ENCODE results near the gene GRB14. TPM values are rescaled to one million over a fixed set of nuclear protein-coding genes. Genes with fewer than 3 reads are reported as not detected.

Gene GRB14
- total and polyA plus RNA-seq, 2 of the 13 experiments (the other 11 are each of a cell fraction or from before 2014, with no cell fraction given): 4.6 to 5.8 TPM

DNA sequence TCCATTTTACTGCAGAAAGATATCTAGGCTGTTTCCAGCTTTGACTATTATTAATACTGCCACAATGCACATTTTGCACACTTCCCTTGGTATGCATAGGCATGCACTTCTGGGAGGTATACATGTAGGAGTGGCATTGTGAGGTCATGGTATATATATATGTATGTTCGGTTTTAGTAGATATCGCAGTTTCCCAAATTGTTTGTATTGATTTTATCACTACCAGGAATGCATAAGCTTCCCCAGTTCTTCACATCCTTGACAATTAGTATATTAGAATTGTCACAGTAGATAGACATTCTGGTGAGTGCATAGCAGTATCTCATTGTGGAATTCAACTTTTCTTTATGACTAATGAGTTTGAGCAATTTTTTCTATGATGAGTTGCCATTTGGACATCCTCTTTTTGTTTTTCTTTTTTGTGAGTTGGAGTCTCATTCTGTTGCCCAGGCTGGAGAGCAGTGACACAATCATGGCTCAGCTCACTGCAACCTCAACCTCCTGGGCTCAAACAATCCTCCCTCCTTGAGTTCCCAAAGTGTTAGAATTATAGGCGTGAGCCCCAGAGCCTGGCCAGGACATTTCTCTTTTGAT is 4.2 kb upstream of the GRB14 start:
- peaks cover 0 to 16% of the 10 kb centered on the region in 2 experiments; a peak in 1 of 5 replicates for H3K27me3 ChIP-seq (ENCODE audit: control insufficient read depth in 1 of 2, insufficient read depth in 2 of 2, low read length in 2 of 2)
- no peaks in the 10 kb centered on the region for H4K20me1 ChIP-seq (ENCODE audit: insufficient read depth, low read length)
- in situ Hi-C loops (cut with HindIII; ENCODE audit: extremely low pct_ligation_motif_present, low pct_unique_long_range_greater_than_20kb): no loop called here
- H3K4me2 ChIP-seq (ENCODE audit: low read depth, low read length): no peak overlapping the region
- WGBS (ENCODE audit: low lambda C conversion rate): 66% methylated on average over 3 of the region's 3 CpGs
- ATAC-seq (no peak), DNase-seq (ENCODE audit: low spot score) (no peak), FAIRE-seq (no peak)
- H3K9ac ChIP-seq (ENCODE audit: insufficient read depth, low read depth, low read length): no peak overlapping the region
- POLR2A ChIA-PET: no interaction called here
- intact Hi-C loops (cut with micrococcal nuclease; ENCODE audit: unreplicated experiment): no loop called here
- CTCF ChIA-PET (ENCODE audit: low intra/inter-chr PET ratio, low total read pairs): no interaction called here
- no peak overlapping the region for H3K27ac ChIP-seq (ENCODE audit: extremely low read length, insufficient read depth, low read length)
- no TSS peak for BruUV-seq (replicated peaks)
- H3K79me2 ChIP-seq (ENCODE audit: insufficient read depth, low read length): no peaks in the 10 kb centered on the region
- no peak overlapping the region for H2AFZ ChIP-seq (ENCODE audit: low read length)
- no peaks in the 10 kb centered on the region for H3K9me3 ChIP-seq (ENCODE audit: low read length)
- TF ChIP-seq, protein P1, sequence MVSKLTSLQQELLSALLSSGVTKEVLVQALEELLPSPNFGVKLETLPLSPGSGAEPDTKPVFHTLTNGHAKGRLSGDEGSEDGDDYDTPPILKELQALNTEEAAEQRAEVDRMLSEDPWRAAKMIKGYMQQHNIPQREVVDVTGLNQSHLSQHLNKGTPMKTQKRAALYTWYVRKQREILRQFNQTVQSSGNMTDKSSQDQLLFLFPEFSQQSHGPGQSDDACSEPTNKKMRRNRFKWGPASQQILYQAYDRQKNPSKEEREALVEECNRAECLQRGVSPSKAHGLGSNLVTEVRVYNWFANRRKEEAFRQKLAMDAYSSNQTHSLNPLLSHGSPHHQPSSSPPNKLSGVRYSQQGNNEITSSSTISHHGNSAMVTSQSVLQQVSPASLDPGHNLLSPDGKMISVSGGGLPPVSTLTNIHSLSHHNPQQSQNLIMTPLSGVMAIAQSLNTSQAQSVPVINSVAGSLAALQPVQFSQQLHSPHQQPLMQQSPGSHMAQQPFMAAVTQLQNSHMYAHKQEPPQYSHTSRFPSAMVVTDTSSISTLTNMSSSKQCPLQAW (CRISPR knock-in tag; IDR thresholded peaks at IDR 0.05): no peak
- TF ChIP-seq, protein P2, sequence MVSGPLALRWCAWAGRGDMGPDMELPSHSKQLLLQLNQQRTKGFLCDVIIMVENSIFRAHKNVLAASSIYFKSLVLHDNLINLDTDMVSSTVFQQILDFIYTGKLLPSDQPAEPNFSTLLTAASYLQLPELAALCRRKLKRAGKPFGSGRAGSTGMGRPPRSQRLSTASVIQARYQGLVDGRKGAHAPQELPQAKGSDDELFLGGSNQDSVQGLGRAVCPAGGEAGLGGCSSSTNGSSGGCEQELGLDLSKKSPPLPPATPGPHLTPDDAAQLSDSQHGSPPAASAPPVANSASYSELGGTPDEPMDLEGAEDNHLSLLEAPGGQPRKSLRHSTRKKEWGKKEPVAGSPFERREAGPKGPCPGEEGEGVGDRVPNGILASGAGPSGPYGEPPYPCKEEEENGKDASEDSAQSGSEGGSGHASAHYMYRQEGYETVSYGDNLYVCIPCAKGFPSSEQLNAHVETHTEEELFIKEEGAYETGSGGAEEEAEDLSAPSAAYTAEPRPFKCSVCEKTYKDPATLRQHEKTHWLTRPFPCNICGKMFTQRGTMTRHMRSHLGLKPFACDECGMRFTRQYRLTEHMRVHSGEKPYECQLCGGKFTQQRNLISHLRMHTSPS (CRISPR knock-in tag; IDR thresholded peaks at IDR 0.05; ENCODE audit: low read depth): no peak
- no peak for TF ChIP-seq MIXL1 (CRISPR knock-in tag; IDR thresholded peaks at IDR 0.05)
- TF ChIP-seq ZNF317 (CRISPR knock-in tag; IDR thresholded peaks at IDR 0.05): no peak
- TF ChIP-seq, protein P3, sequence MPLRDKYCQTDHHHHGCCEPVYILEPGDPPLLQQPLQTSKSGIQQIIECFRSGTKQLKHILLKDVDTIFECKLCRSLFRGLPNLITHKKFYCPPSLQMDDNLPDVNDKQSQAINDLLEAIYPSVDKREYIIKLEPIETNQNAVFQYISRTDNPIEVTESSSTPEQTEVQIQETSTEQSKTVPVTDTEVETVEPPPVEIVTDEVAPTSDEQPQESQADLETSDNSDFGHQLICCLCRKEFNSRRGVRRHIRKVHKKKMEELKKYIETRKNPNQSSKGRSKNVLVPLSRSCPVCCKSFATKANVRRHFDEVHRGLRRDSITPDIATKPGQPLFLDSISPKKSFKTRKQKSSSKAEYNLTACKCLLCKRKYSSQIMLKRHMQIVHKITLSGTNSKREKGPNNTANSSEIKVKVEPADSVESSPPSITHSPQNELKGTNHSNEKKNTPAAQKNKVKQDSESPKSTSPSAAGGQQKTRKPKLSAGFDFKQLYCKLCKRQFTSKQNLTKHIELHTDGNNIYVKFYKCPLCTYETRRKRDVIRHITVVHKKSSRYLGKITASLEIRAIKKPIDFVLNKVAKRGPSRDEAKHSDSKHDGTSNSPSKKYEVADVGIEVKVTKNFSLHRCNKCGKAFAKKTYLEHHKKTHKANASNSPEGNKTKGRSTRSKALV (CRISPR knock-in tag; IDR thresholded peaks at IDR 0.05): no peak
- no peak for TF ChIP-seq ZNF460 (CRISPR knock-in tag; IDR thresholded peaks at IDR 0.05; ENCODE audit: borderline replicate concordance)
- no peak for TF ChIP-seq SIX1 (CRISPR knock-in tag; IDR thresholded peaks at IDR 0.05; ENCODE audit: borderline replicate concordance)
- TF ChIP-seq ZNF160 (CRISPR knock-in tag; IDR thresholded peaks at IDR 0.05): no peak
- TF ChIP-seq PLRG1 (conservative IDR thresholded peaks at IDR 0.05): no peak
- no peak for TF ChIP-seq SRSF1 (optimal IDR thresholded peaks at IDR 0.05; ENCODE audit: low read depth, low read length)
- TF ChIP-seq, protein P4, sequence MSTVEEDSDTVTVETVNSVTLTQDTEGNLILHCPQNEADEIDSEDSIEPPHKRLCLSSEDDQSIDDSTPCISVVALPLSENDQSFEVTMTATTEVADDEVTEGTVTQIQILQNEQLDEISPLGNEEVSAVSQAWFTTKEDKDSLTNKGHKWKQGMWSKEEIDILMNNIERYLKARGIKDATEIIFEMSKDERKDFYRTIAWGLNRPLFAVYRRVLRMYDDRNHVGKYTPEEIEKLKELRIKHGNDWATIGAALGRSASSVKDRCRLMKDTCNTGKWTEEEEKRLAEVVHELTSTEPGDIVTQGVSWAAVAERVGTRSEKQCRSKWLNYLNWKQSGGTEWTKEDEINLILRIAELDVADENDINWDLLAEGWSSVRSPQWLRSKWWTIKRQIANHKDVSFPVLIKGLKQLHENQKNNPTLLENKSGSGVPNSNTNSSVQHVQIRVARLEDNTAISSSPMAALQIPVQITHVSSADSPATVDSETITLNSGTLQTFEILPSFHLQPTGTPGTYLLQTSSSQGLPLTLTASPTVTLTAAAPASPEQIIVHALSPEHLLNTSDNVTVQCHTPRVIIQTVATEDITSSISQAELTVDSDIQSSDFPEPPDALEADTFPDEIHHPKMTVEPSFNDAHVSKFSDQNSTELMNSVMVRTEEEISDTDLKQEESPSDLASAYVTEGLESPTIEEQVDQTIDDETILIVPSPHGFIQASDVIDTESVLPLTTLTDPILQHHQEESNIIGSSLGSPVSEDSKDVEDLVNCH (CRISPR knock-in tag; IDR thresholded peaks at IDR 0.05): no peak
- no peak for TF ChIP-seq ZNF605 (CRISPR knock-in tag; IDR thresholded peaks at IDR 0.05)
- TF ChIP-seq, protein P5, sequence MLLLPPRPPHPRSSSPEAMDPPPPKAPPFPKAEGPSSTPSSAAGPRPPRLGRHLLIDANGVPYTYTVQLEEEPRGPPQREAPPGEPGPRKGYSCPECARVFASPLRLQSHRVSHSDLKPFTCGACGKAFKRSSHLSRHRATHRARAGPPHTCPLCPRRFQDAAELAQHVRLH (CRISPR knock-in tag; IDR thresholded peaks at IDR 0.05; ENCODE audit: borderline replicate concordance, low read depth): no peak
- TF ChIP-seq RFX1 (IDR thresholded peaks at IDR 0.05): no peak
- H3K4me1 ChIP-seq (ENCODE audit: insufficient read depth, low read length): peaks cover 34% of the 10 kb centered on the region
- no peak overlapping the region for H3K4me3 ChIP-seq (replicated peaks in 1 of 3; ENCODE audit: insufficient read depth in 1 of 3, low read depth in 2 of 3, low read length in 3 of 3)
- H3K36me3 ChIP-seq (replicated peaks in 1 of 2; ENCODE audit: control insufficient read depth in 1 of 2, insufficient read depth in 2 of 2, low read length in 2 of 2): no peaks in the 10 kb centered on the region
